Camera-type eye (tissue), 1 donor: ENCODE results near the gene SAP30. TPM values are rescaled to one million over a fixed set of nuclear protein-coding genes. Genes with fewer than 3 reads are reported as not detected.

ENCODE experiments used
- total RNA-seq: library from RNA; depleted of rRNA; stranded (reverse); fragments of >200 nt; gene quantifications from one replicate; pipeline ENCODE4 v1.2.3, GENCODE V29; 2014

SAP30 gene
- 52.1 TPM for total RNA-seq

GRCh38 chr4:173370477-173371291 is at the start of gene SAP30:
Gene SAP30 (plus strand): TSS chr4:173370954. CDS start chr4:173371183, 229 bp downstream.

DNA sequence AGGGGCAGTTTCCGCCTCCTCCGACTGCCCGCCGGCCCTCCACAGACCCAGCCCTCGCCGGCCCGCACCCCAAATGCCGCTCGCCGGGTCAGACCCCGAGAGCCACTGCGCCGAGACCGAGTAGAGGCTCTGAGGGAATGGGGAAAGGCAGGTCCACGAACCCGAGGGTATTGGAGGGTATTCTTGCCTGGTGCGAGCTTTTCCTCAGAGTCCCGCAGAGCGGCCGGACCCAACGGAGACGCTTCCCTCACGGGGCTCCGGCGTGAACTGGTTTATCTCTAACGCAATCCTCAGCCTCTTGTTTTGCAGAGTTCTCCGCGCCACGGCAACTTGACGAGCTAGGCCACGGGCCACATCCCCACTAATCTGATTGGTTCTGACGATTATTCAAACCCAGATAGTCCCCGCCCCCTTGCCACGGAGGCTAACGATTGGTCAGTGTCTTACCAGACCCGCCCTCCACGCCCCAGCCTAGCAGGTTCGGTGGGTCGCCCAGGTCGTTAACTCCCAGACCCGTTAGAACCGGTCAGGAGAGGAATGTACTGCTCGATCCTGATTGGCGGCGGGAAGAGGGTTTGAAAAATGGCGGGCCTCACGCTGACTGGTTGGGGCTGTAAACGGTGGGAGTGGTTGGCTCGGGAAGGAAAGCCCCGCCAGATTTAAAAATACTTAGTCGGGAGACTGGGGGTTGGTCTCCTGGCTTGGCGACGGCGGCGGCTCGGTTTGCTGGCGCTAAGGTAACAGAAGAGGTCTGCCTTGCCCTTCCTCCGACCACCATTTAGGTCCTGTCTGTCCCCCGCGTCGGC is 36.5 kb upstream of the SAP30 start, which contains the start of gene HMGB2:
Gene HMGB2, minus strand, starts transcription at position 274 of the 806 bp plus-strand sequence. CDS start 709 bp downstream, outside the sequence.

GRCh38 chr4:173398779-173399415 is 28.1 kb downstream of the SAP30 start, which contains the start of gene SCRG1:
Gene SCRG1 (minus strand): TSS chr4:173399116. CDS start chr4:173391414, 7,702 bp downstream.

Other genes with a start within 250 kb of the SAP30 start
- 80.9 TPM for gene GALNT7, start 202.1 kb upstream of the SAP30 start, total RNA-seq
- gene HMGB2, start 36.6 kb upstream of the SAP30 start, total RNA-seq: 103 TPM
- 0.60 TPM for gene SCRG1, start 28.2 kb downstream of the SAP30 start, total RNA-seq
- 0.33 TPM for gene HAND2, start 159.3 kb downstream of the SAP30 start, total RNA-seq